ENCODE measurements around the gene PURA. TPM values are rescaled to one million over a fixed set of nuclear protein-coding genes. Genes with fewer than 3 reads are reported as not detected.

The PURA gene
- total RNA-seq, 1 donor from 2014 or later: 30.7 TPM

Other genes with a start within 250 kb of the PURA start
- gene NRG2, start 70.8 kb upstream of the PURA start, total RNA-seq: 5.1 TPM
- gene IGIP, start 11.8 kb downstream of the PURA start, total RNA-seq: 15.9 TPM
- 111 TPM for gene CYSTM1, start 61.1 kb downstream of the PURA start, total RNA-seq
- 71.7 TPM for gene PFDN1, start 189.0 kb downstream of the PURA start, total RNA-seq
- 73.9 TPM for gene HBEGF, start 232.5 kb downstream of the PURA start, total RNA-seq
- 0.19 TPM for gene SLC4A9, start 246.1 kb downstream of the PURA start, total RNA-seq